Measurements from ENCODE around the gene RPRML.

- TF ChIP-seq POLR2A (IDR thresholded peaks at IDR 0.05; ENCODE audit: low read depth, low read length) (no peak), POLR2AphosphoS5 (IDR thresholded peaks at IDR 0.05; ENCODE audit: low read depth, low read length) (no peak), POU2F2 (IDR thresholded peaks at IDR 0.05; ENCODE audit: low read depth, low read length) (no peak), TAF1 (IDR thresholded peaks at IDR 0.05; ENCODE audit: low read depth, low read length) (no peak), SPI1 (IDR thresholded peaks at IDR 0.05; ENCODE audit: low read depth, low read length) (no peak), PAX5 (IDR thresholded peaks at IDR 0.05; ENCODE audit: insufficient read depth, low read length, severe bottlenecking) (no peak)
Observed at GRCh38 chr17:46958041-46958591, 20.9 kb downstream of the RPRML start.

All from GM12891 (cell line).